Hepatocyte (in vitro differentiated cells): Measurements from ENCODE around the gene TRRAP. TPM values are rescaled to one million over a fixed set of nuclear protein-coding genes. Genes with fewer than 3 reads are reported as not detected.

Experiments used
- DNase-seq: peaks from one replicate; pipeline ENCODE4 v3.0.0-alpha.2; 2016; ENCODE audit warnings: low spot score
- H2AFZ ChIP-seq: fragments of 200-600 bp; sonication (generic); 2 replicates; pipeline ENCODE4 v1.6.0; 2016; ENCODE audit warnings: antibody characterized with exemption, mild to moderate bottlenecking
- H3K27ac ChIP-seq: fragments of 200-600 bp; sonication (generic); 2 replicates; pipeline ENCODE4 v1.5.1; 2016; ENCODE audit warnings: mild to moderate bottlenecking
- H3K27me3 ChIP-seq: fragments of 200-600 bp; sonication (generic); 2 replicates; pipeline ENCODE4 v1.6.1; 2016
- H3K36me3 ChIP-seq: fragments of 200-600 bp; sonication (generic); replicated peaks from 2 replicates; pipeline ENCODE4 v1.5.1; 2016; ENCODE audit warnings: low read depth; ENCODE audit not compliant: insufficient read depth
- H3K4me1 ChIP-seq: fragments of 200-600 bp; sonication (generic); 2 replicates; pipeline ENCODE4 v1.5.1; 2016; ENCODE audit warnings: mild to moderate bottlenecking, moderate library complexity; ENCODE audit not compliant: insufficient read depth
- H3K4me2 ChIP-seq: fragments of 200-600 bp; sonication (generic); 2 replicates; pipeline ENCODE4 v1.6.0; 2016
- H3K4me3 ChIP-seq: fragments of 200-600 bp; sonication (generic); 2 replicates; pipeline ENCODE4 v1.5.1; 2016; ENCODE audit warnings: mild to moderate bottlenecking
- H3K79me2 ChIP-seq: fragments of 200-600 bp; sonication (generic); 2 replicates; pipeline ENCODE4 v1.6.0; 2017; ENCODE audit warnings: mild to moderate bottlenecking
- H3K9me2 ChIP-seq: fragments of 200-600 bp; sonication (generic); replicated peaks from 2 replicates; pipeline ENCODE4 v1.6.0; 2017; ENCODE audit warnings: mild to moderate bottlenecking; ENCODE audit not compliant: insufficient read depth
- H3K9me3 ChIP-seq: fragments of 200-600 bp; sonication (generic); 2 replicates; pipeline ENCODE4 v1.5.1; 2016; ENCODE audit warnings: low read depth, mild to moderate bottlenecking
- H4K20me1 ChIP-seq: fragments of 200-600 bp; sonication (generic); 2 replicates; pipeline ENCODE4 v1.6.0; 2016; ENCODE audit warnings: mild to moderate bottlenecking; ENCODE audit not compliant: insufficient read depth, poor library complexity, severe bottlenecking
- EZH2 ChIP-seq: fragments of 200-600 bp; sonication (generic); IDR thresholded peaks from 2 replicates; pipeline ENCODE4 v1.6.1; 2016; ENCODE audit warnings: antibody characterized with exemption, mild to moderate bottlenecking, borderline replicate concordance
- EZH2phosphoT487 ChIP-seq: fragments of 200-600 bp; sonication (generic); IDR thresholded peaks from one replicate; pipeline ENCODE4 v1.6.1; 2018; ENCODE audit warnings: antibody characterized with exemption, mild to moderate bottlenecking, low read depth, moderate library complexity; ENCODE audit not compliant: unreplicated experiment, severe bottlenecking
- WGBS: methylation state at CpG from one replicate; pipeline ENCODE4 v1.1.6; 2016; ENCODE audit warnings: low lambda C conversion rate; ENCODE audit errors: missing lambda C conversion rate; 5-methylcytosine and 5-hydroxymethylcytosine counted together
- polyA plus RNA-seq: library from polyadenylated mRNA; unstranded; fragments of >200 nt; fragmentation: Nextera tagmentation; extraction: Ambion mirVana; gene quantifications from 2 replicates; pipeline ENCODE4 v1.2.1, GENCODE V29; 2016
- total RNA-seq: library from RNA; depleted of rRNA; stranded (reverse); fragments of >200 nt; gene quantifications from 2 replicates; pipeline ENCODE4 v1.2.3, GENCODE V29; 2014
- TF ChIP-seq, protein P1 (sequence below): fragments of 200-600 bp; sonication (generic); IDR thresholded peaks from 2 replicates; pipeline ENCODE4 v1.5.1; 2016; ENCODE audit warnings: antibody characterized with exemption, mild to moderate bottlenecking; ENCODE audit not compliant: poor library complexity

The TRRAP gene
- total and polyA plus RNA-seq, 2 experiments from 2014 or later: 6.1 to 25.1 TPM

DNA sequence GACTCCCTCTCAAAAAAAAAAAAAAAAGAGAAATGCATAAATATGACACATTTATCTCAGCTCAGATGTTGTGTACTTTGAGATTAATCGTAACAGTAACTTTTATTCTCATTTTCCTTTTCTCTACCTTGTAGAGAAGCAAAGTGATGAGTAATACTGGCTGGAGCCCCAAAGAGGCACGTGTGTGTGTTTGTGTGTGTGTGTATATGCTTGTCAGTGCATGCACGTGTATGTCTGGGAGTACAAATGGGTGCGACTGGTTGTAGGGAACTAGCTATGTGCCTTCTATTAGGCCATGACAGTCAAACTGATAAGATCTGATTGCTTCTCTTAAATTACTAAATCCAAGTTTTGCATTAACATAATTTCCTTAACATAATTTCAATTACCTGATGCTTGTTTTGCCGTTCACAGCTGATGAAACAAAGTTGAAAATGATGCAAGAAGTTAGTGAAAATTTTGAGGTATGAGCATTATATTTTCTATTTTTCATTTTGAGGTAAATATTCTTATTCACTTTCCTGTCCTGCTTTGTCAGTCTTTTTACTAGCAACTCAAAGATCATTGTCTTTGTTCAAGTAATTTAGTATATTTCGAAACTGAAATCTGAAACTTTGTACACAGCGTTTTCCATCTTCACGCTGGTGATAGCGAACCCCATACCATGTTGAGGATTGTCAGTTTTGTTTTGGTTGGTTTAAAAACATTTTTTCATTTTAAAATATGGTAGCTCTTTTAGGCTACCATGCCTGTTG, 3.4 kb downstream of the TRRAP start:
- TF ChIP-seq, protein P1, sequence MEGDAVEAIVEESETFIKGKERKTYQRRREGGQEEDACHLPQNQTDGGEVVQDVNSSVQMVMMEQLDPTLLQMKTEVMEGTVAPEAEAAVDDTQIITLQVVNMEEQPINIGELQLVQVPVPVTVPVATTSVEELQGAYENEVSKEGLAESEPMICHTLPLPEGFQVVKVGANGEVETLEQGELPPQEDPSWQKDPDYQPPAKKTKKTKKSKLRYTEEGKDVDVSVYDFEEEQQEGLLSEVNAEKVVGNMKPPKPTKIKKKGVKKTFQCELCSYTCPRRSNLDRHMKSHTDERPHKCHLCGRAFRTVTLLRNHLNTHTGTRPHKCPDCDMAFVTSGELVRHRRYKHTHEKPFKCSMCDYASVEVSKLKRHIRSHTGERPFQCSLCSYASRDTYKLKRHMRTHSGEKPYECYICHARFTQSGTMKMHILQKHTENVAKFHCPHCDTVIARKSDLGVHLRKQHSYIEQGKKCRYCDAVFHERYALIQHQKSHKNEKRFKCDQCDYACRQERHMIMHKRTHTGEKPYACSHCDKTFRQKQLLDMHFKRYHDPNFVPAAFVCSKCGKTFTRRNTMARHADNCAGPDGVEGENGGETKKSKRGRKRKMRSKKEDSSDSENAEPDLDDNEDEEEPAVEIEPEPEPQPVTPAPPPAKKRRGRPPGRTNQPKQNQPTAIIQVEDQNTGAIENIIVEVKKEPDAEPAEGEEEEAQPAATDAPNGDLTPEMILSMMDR: no peak
- no peak for TF ChIP-seq EZH2
- no peak for TF ChIP-seq EZH2phosphoT487
- Histone ChIP-seq H3K27me3 (no peaks in the 10 kb centered on the region), H3K9me2 (no peaks in the 10 kb centered on the region), H3K4me2 (no peak overlapping the region), H2AFZ (no peak overlapping the region), H4K20me1 (peaks cover 21% of the 10 kb centered on the region), H3K9me3 (no peaks in the 10 kb centered on the region), H3K79me2 (peaks cover 70% of the 10 kb centered on the region), H3K36me3 (no peaks in the 10 kb centered on the region), H3K4me1 (no peaks in the 10 kb centered on the region), H3K27ac (no peak overlapping the region), H3K4me3 (no peak overlapping the region)
- DNase-seq: no peak
- WGBS: 97% methylated on average over 9 of the region's 9 CpGs

DNA sequence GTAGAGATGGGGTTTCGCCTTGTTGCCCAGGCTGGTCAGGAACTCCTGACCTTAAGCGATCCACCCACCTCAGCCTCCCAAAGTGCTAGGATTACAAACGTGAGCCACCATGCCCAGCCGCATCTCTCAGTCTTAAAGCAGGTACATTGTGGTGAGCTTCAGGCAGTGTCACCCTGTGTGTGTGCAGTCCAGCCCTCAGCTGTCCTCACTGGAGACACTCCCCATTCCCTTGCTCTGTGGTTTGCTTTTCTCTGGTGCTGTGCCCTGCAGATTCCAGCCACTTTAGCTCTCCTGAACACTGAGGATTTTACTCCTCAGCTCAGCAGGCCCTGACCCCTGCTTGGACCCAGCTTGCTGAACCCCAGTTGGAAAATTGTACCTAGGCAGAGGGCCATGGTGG, 6.1 kb downstream of the TRRAP start:
- Histone ChIP-seq H4K20me1 (peaks cover 23% of the 10 kb centered on the region), H3K27ac (no peak overlapping the region), H2AFZ (no peak overlapping the region), H3K4me3 (no peak overlapping the region), H3K79me2 (peaks cover 67% of the 10 kb centered on the region), H3K36me3 (no peaks in the 10 kb centered on the region), H3K4me2 (no peak overlapping the region), H3K9me3 (no peaks in the 10 kb centered on the region), H3K9me2 (no peaks in the 10 kb centered on the region), H3K4me1 (no peaks in the 10 kb centered on the region), H3K27me3 (no peaks in the 10 kb centered on the region)
- TF ChIP-seq EZH2phosphoT487: no peak
- TF ChIP-seq EZH2: no peak
- TF ChIP-seq, protein P1: no peak
- WGBS: 100% methylated on average over 4 of the region's 4 CpGs
- DNase-seq: no peak

DNA sequence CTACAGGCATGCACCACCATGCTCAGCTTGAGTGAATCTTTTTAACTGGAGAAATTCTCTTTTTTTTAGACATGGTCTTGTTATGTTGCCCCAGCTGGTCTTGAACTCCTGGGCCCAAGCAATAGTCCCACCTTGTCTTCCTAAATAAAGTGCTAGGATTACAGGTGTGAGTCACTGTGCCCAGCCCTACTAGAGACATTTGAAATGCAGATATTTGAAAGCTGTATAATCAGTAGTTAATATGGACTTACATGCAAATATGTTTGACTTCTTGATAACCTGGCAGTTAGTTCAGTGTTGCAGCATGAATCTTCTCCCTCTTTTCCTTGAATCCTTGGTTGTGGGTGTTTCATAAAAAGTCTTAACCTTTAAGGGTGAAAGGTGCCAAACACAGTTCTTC, 8.7 kb downstream of the TRRAP start:
- Histone ChIP-seq H3K9me2 (no peaks in the 10 kb centered on the region), H3K27me3 (no peaks in the 10 kb centered on the region), H2AFZ (no peak overlapping the region), H3K4me2 (no peak overlapping the region), H3K4me1 (no peaks in the 10 kb centered on the region), H3K9me3 (no peaks in the 10 kb centered on the region), H3K4me3 (no peak overlapping the region), H3K27ac (no peak overlapping the region), H3K36me3 (no peaks in the 10 kb centered on the region), H3K79me2 (peaks cover 42% of the 10 kb centered on the region), H4K20me1 (peaks cover 9% of the 10 kb centered on the region)
- TF ChIP-seq EZH2phosphoT487: no peak
- TF ChIP-seq EZH2: no peak
- no peak for DNase-seq

DNA sequence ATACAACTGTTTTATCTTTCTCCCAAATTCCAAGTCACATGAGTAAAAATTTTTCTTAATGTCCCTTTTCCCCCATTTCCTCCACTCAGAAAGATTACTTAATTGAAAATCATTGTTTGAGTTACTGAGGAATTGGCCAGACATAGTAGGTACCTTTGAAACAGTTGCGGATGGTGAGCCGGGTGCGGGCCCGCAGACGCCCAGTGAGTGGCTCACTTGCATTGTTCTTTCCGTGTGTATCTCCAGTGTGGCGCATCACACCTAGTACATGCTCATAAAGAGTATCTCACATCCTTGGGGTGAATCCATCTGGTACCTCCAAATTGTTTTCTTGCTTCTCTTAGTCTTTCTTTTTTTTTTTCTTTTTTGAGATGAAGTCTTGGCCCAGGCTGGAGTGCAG, 14.3 kb downstream of the TRRAP start:
- H3K9me3 ChIP-seq: no peaks in the 10 kb centered on the region
- H3K4me3 ChIP-seq: no peak overlapping the region
- H2AFZ ChIP-seq: no peak overlapping the region
- no peaks in the 10 kb centered on the region for H3K4me1 ChIP-seq
- peaks cover 5% of the 10 kb centered on the region for H4K20me1 ChIP-seq
- WGBS: over 99% methylated on average over 7 of the region's 7 CpGs
- no peaks in the 10 kb centered on the region for H3K36me3 ChIP-seq
- no peaks in the 10 kb centered on the region for H3K79me2 ChIP-seq
- no peaks in the 10 kb centered on the region for H3K27me3 ChIP-seq
- H3K9me2 ChIP-seq: no peaks in the 10 kb centered on the region
- no peak for DNase-seq
- no peak for TF ChIP-seq EZH2phosphoT487
- TF ChIP-seq EZH2: no peak
- TF ChIP-seq, protein P1: no peak
- H3K27ac ChIP-seq: no peak overlapping the region
- no peak overlapping the region for H3K4me2 ChIP-seq
